HAP-1 (cell line): ENCODE data around the gene NOTO.

ENCODE experiments used
- DNase-seq, 2 experiments: peaks; one replicate each; pipeline ENCODE4 v3.0.0-alpha.2; 2016 to 2020; ENCODE audit warnings: low spot score in 2 of 2
- H3K27me3 ChIP-seq: fragments of 250-450 bp; sonication (Bioruptor Pico); 2 replicates; pipeline ENCODE4 v1.5.1; 2020; ENCODE audit warnings: low read depth, mild to moderate bottlenecking, moderate library complexity
- H3K36me3 ChIP-seq: fragments of 250-450 bp; sonication (Bioruptor Pico); replicated peaks from 2 replicates; pipeline ENCODE4 v1.5.1; 2020; ENCODE audit warnings: mild to moderate bottlenecking
- H3K4me1 ChIP-seq: fragments of 250-450 bp; sonication (Bioruptor Pico); 2 replicates; pipeline ENCODE4 v1.5.1; 2020; ENCODE audit warnings: mild to moderate bottlenecking
- H3K4me3 ChIP-seq: fragments of 250-450 bp; sonication (Bioruptor Pico); 2 replicates; pipeline ENCODE4 v1.5.1; 2020; ENCODE audit warnings: mild to moderate bottlenecking, moderate library complexity
- H3K9me3 ChIP-seq: fragments of 250-450 bp; sonication (Bioruptor Pico); 2 replicates; pipeline ENCODE4 v1.5.1; 2020; ENCODE audit warnings: mild to moderate bottlenecking, moderate library complexity
- in situ Hi-C: fragments of 300-500 bp; cut with MboI; formaldehyde crosslinking; loops from 3 replicates; pipeline ENCODE4 v1.14.3; 2020; ENCODE audit warnings: low sequenced_read_pairs, inconsistent platforms, mixed read lengths

Gene NOTO

GRCh38 chr2:73212448-73213176 lies 10.2 kb downstream of the NOTO start:
- DNase-seq = peak; percentile 69 to 85
- Histone ChIP-seq H3K4me3 (no peak overlapping the region), H3K9me3 (no peaks in the 10 kb centered on the region), H3K27me3 (no peaks in the 10 kb centered on the region), H3K36me3 (no peaks in the 10 kb centered on the region), H3K4me1 (peaks cover 16% of the 10 kb centered on the region)
- in situ Hi-C loops = no loop called here

- peak; percentile 72 to 95 for DNase-seq
- Histone ChIP-seq H3K9me3 (no peaks in the 10 kb centered on the region), H3K27me3 (no peaks in the 10 kb centered on the region), H3K4me1 (peaks cover 16% of the 10 kb centered on the region), H3K36me3 (no peaks in the 10 kb centered on the region; the same call in 1 of the 2 replicates), H3K4me3 (peak within 1 kb of the TSS; percentile 93)
- in situ Hi-C loops = no loop called here
Observed at GRCh38 chr2:73214120-73215035, 12.0 kb downstream of the NOTO start, which contains the start of gene SMYD5. Gene SMYD5, plus strand, starts transcription at chr2:73214245. Its CDS starts 22 bp downstream, at chr2:73214267.

- Histone ChIP-seq H3K27me3 (no peaks in the 10 kb centered on the region), H3K4me3 (peak overlapping the region; percentile 93), H3K4me1 (peaks cover 16% of the 10 kb centered on the region), H3K36me3 (no peaks in the 10 kb centered on the region; the same call in 1 of the 2 replicates), H3K9me3 (no peaks in the 10 kb centered on the region)
- in situ Hi-C loops = no loop called here
- DNase-seq = no peak
Observed at GRCh38 chr2:73215254-73215653, 12.9 kb downstream of the NOTO start.

GRCh38 chr2:73217160-73217559 lies 14.8 kb downstream of the NOTO start:
- H3K27me3 ChIP-seq = no peaks in the 10 kb centered on the region
- H3K4me1 ChIP-seq = peaks cover 15% of the 10 kb centered on the region
- in situ Hi-C loops = no loop called here
- DNase-seq = no peak
- no peaks in the 10 kb centered on the region for H3K9me3 ChIP-seq
- H3K36me3 ChIP-seq = no peaks in the 10 kb centered on the region; the same call in 1 of the 2 replicates
- no peak overlapping the region for H3K4me3 ChIP-seq

- Histone ChIP-seq H3K4me1 (peaks cover 10% of the 10 kb centered on the region), H3K27me3 (no peaks in the 10 kb centered on the region), H3K9me3 (no peaks in the 10 kb centered on the region), H3K4me3 (no peak overlapping the region), H3K36me3 (peaks cover 2% of the 10 kb centered on the region; the same call in 1 of the 2 replicates)
- no peak for DNase-seq
- in situ Hi-C loops = no loop called here
Observed at GRCh38 chr2:73217826-73218225, 15.5 kb downstream of the NOTO start.

- H3K4me3 ChIP-seq = no peak overlapping the region
- in situ Hi-C loops = no loop called here
- H3K36me3 ChIP-seq = peaks cover 7% of the 10 kb centered on the region
- no peak for DNase-seq
- H3K27me3 ChIP-seq = no peaks in the 10 kb centered on the region
- peaks cover 8% of the 10 kb centered on the region for H3K4me1 ChIP-seq
- no peaks in the 10 kb centered on the region for H3K9me3 ChIP-seq
Observed at GRCh38 chr2:73218298-73218697, 15.9 kb downstream of the NOTO start.

GRCh38 chr2:73223821-73224220 lies 21.4 kb downstream of the NOTO start:
- Histone ChIP-seq H3K4me1 (no peaks in the 10 kb centered on the region), H3K9me3 (no peaks in the 10 kb centered on the region), H3K27me3 (no peaks in the 10 kb centered on the region), H3K4me3 (no peak overlapping the region), H3K36me3 (peaks cover 25% of the 10 kb centered on the region)
- DNase-seq = no peak
- in situ Hi-C loops = no loop called here

- Histone ChIP-seq H3K4me3 (no peak overlapping the region), H3K9me3 (no peaks in the 10 kb centered on the region), H3K36me3 (peaks cover 31% of the 10 kb centered on the region), H3K27me3 (no peaks in the 10 kb centered on the region), H3K4me1 (no peaks in the 10 kb centered on the region)
- in situ Hi-C loops = no loop called here
- no peak for DNase-seq
Observed at GRCh38 chr2:73225513-73226360, 23.4 kb downstream of the NOTO start.

- no peak for DNase-seq
- H3K4me1 ChIP-seq = no peaks in the 10 kb centered on the region
- H3K9me3 ChIP-seq = no peaks in the 10 kb centered on the region
- in situ Hi-C loops = no loop called here
- peaks cover 31% of the 10 kb centered on the region for H3K36me3 ChIP-seq
- no peaks in the 10 kb centered on the region for H3K27me3 ChIP-seq
- no peak overlapping the region for H3K4me3 ChIP-seq
Observed at GRCh38 chr2:73227086-73227485, 24.7 kb downstream of the NOTO start.

- H3K27me3 ChIP-seq = no peaks in the 10 kb centered on the region
- H3K4me1 ChIP-seq = no peaks in the 10 kb centered on the region
- H3K36me3 ChIP-seq = peaks cover 20% of the 10 kb centered on the region
- no peak overlapping the region for H3K4me3 ChIP-seq
- DNase-seq = no peak
- in situ Hi-C loops = no loop called here
- H3K9me3 ChIP-seq = no peaks in the 10 kb centered on the region
Observed at GRCh38 chr2:73228631-73229030, 26.3 kb downstream of the NOTO start.

GRCh38 chr2:73232403-73233153 lies 30.2 kb downstream of the NOTO start:
- in situ Hi-C loops = no loop called here
- Histone ChIP-seq H3K4me3 (peak overlapping the region; percentile 97), H3K36me3 (peaks cover 24% of the 10 kb centered on the region), H3K4me1 (peaks cover 10% of the 10 kb centered on the region), H3K9me3 (no peaks in the 10 kb centered on the region), H3K27me3 (no peaks in the 10 kb centered on the region)
- peak in 1 of 2 experiments; percentile 48 for DNase-seq

GRCh38 chr2:73233154-73233931 lies 31.0 kb downstream of the NOTO start, which contains the start of gene PRADC1:
Gene PRADC1, minus strand, starts transcription at chr2:73233239. Its CDS starts 79 bp downstream, at chr2:73233160.
- in situ Hi-C loops = no loop called here
- H3K4me3 ChIP-seq = peak within 1 kb of the TSS; percentile 97
- peaks cover 24% of the 10 kb centered on the region for H3K36me3 ChIP-seq
- H3K9me3 ChIP-seq = no peaks in the 10 kb centered on the region
- H3K4me1 ChIP-seq = peaks cover 18% of the 10 kb centered on the region
- peak; percentile 98 to 99 for DNase-seq
- no peaks in the 10 kb centered on the region for H3K27me3 ChIP-seq
